Hepatocyte (in vitro differentiated cells): Measurements from ENCODE around the gene ATF7IP2.

ENCODE experiments used
- EZH2 ChIP-seq: fragments of 200-600 bp; sonication (generic); IDR thresholded peaks from 2 replicates; pipeline ENCODE4 v1.6.1; 2016; ENCODE audit warnings: antibody characterized with exemption, mild to moderate bottlenecking, borderline replicate concordance
- TF ChIP-seq, protein P1 (sequence below): fragments of 200-600 bp; sonication (generic); IDR thresholded peaks from 2 replicates; pipeline ENCODE4 v1.5.1; 2016; ENCODE audit warnings: antibody characterized with exemption, mild to moderate bottlenecking; ENCODE audit not compliant: poor library complexity

GRCh38 chr16:10531582-10531981 lies 145.7 kb downstream of the ATF7IP2 start:
- no peak for TF ChIP-seq EZH2
- TF ChIP-seq, protein P1, sequence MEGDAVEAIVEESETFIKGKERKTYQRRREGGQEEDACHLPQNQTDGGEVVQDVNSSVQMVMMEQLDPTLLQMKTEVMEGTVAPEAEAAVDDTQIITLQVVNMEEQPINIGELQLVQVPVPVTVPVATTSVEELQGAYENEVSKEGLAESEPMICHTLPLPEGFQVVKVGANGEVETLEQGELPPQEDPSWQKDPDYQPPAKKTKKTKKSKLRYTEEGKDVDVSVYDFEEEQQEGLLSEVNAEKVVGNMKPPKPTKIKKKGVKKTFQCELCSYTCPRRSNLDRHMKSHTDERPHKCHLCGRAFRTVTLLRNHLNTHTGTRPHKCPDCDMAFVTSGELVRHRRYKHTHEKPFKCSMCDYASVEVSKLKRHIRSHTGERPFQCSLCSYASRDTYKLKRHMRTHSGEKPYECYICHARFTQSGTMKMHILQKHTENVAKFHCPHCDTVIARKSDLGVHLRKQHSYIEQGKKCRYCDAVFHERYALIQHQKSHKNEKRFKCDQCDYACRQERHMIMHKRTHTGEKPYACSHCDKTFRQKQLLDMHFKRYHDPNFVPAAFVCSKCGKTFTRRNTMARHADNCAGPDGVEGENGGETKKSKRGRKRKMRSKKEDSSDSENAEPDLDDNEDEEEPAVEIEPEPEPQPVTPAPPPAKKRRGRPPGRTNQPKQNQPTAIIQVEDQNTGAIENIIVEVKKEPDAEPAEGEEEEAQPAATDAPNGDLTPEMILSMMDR = no peak
